ENCODE data around the gene POLR2F.
A peak's percentile ranks its signal among the peaks of the same experiment; 100 is the strongest.

Gene POLR2F

GRCh38 chr22:38006906-38007305 is 53.4 kb downstream of the POLR2F start:
- no peak for DNase-seq (ENCODE audit: low read depth, low spot score)

- peak; percentile 56 for DNase-seq (ENCODE audit: low read depth, low spot score)
Measured at GRCh38 chr22:38007330-38007902, 53.9 kb downstream of the POLR2F start.

- no peak for DNase-seq (ENCODE audit: low read depth, low spot score)
Measured at GRCh38 chr22:38009000-38009806, 55.7 kb downstream of the POLR2F start.

GRCh38 chr22:38012604-38013072 is 59.1 kb downstream of the POLR2F start:
- DNase-seq (ENCODE audit: low read depth, low spot score) = no peak

- DNase-seq (ENCODE audit: low read depth, low spot score) = no peak
Measured at GRCh38 chr22:38014083-38014482, 60.6 kb downstream of the POLR2F start.

GRCh38 chr22:38016182-38017151 is 63.0 kb downstream of the POLR2F start:
- no peak for DNase-seq (ENCODE audit: low read depth, low spot score)

- DNase-seq (ENCODE audit: low read depth, low spot score) = no peak
Measured at GRCh38 chr22:38017272-38017920, 63.9 kb downstream of the POLR2F start.

- no peak for DNase-seq (ENCODE audit: low read depth, low spot score)
Measured at GRCh38 chr22:38017939-38018885, 64.7 kb downstream of the POLR2F start.
